Adrenal gland (tissue), 12 donors: ENCODE measurements around the gene SLC45A3. TPM values are rescaled to one million over a fixed set of nuclear protein-coding genes. Genes with fewer than 3 reads are reported as not detected.
A peak's percentile ranks its signal among the peaks of the same experiment; 100 is the strongest.

ENCODE experiments used
- DNase-seq, 7 donors: peaks; one replicate each; pipeline ENCODE4 v3.0.0-alpha.2; 2019 to 2020
- H3K27ac ChIP-seq, 5 donors: fragments of 200-600 bp; sonication (generic) in 4 of 5; 1 replicate in 3 of 5; 2 replicates in 2 of 5; pipeline versions ENCODE4 v1.5.1 to v1.8.0; 2016 to 2020; ENCODE audit warnings: mild to moderate bottlenecking in 1 of 5
- H3K27me3 ChIP-seq: fragments of 200-600 bp; 2 replicates; pipeline ENCODE4 v1.8.0; 2021
- H3K36me3 ChIP-seq, 2 donors: fragments of 200-600 bp; replicated peaks in 1 of 2; 1 replicate in 1 of 2; 2 replicates in 1 of 2; pipeline versions ENCODE4 v1.5.1 to v1.8.0; 2018 to 2022
- H3K4me1 ChIP-seq, 2 donors: fragments of 200-600 bp; replicated peaks in 1 of 2; 1 replicate in 1 of 2; 2 replicates in 1 of 2; pipeline versions ENCODE4 v1.5.1 to v1.8.0; 2018 to 2021
- H3K4me3 ChIP-seq, 4 donors: fragments of 200-600 bp; sonication (generic) in 3 of 4; one replicate each; pipeline ENCODE4 v1.5.1; 2016 to 2018
- H3K9me3 ChIP-seq, 3 donors: fragments of 200-600 bp; sonication (generic) in 1 of 3; replicated peaks in 1 of 3; 1 replicate in 2 of 3; 2 replicates in 1 of 3; pipeline versions ENCODE4 v1.5.1 to v1.8.0; 2016 to 2021
- POLR2A ChIP-seq, 2 donors: fragments of 450-650 bp; IDR thresholded peaks; one replicate each; pipeline ENCODE4 v1.6.1; 2017; ENCODE audit warnings: antibody characterized with exemption in 2 of 2, mild to moderate bottlenecking in 2 of 2, moderate library complexity in 1 of 2
- WGBS, 4 donors: extraction: QIAGEN DNeasy Blood & Tissue Kit in 2 of 4; methylation state at CpG; one replicate each; pipeline versions ENCODE4 v1.1.5 to v1.1.7; 2013 to 2017; 5-methylcytosine and 5-hydroxymethylcytosine counted together
- intact Hi-C, 2 donors: fragments of 100-400 bp; cut with DNase I; formaldehyde crosslinking; loops; one replicate each; pipeline versions ENCODE4 v1.14.1 to v1.15.0; 2022 to 2023
- polyA plus RNA-seq, 3 donors: library from polyadenylated mRNA; stranded (reverse); fragments of 200-250 nt in 2 of 3; fragments of 350-450 nt in 1 of 3; fragmentation: Illumina TruSeq in 1 of 3; extraction: RNeasy Lipid Tissue Mini Kit (QIAGEN cat#74804) in 1 of 3; gene quantifications; one replicate each; pipeline ENCODE4 v1.2.3, GENCODE V29; 2013 to 2014
- total RNA-seq, 9 donors: library from RNA; depleted of rRNA in 4 of 9; stranded (reverse); fragments of >200 nt in 4 of 9; fragments of 120-200 nt in 1 of 9; fragmentation: NEBNext Ultra II Directional in 1 of 9; extraction: Animal tissue kit (Norgen Biotek cat#: 25700) in 1 of 9; gene quantifications; one replicate each; pipeline versions ENCODE4 v1.1.0 to v1.2.4, GENCODE V29; 2013 to 2023
- TF ChIP-seq, protein P1 (sequence below), 6 experiments: fragments of 450-650 bp in 4 of 6; fragments of 200-600 bp in 2 of 6; sonication (generic) in 1 of 6; IDR thresholded peaks; 1 replicate in 5 of 6; 2 replicates in 1 of 6; pipeline versions ENCODE4 v1.5.1 to v1.8.0; 2016 to 2021; ENCODE audit warnings: antibody characterized with exemption in 6 of 6, mild to moderate bottlenecking in 2 of 6, moderate library complexity in 1 of 6
- donor health status: healthy with polysubstance abuse.
- donor health status: Bipolar disorder and iron deficiency.
- donor health status: DM: yes; HTN: yes; CAD: no.
- donor health status: DM: no; HTN: no; CAD: no.
- donor health status: DM: no; HTN: no; CAD: no.
- donor health status: DM: yes; HTN: yes; CAD: no.

SLC45A3 gene
- total and polyA plus RNA-seq, 12 donors, result 4.7 to 27.9 (median 8.9) TPM

DNA sequence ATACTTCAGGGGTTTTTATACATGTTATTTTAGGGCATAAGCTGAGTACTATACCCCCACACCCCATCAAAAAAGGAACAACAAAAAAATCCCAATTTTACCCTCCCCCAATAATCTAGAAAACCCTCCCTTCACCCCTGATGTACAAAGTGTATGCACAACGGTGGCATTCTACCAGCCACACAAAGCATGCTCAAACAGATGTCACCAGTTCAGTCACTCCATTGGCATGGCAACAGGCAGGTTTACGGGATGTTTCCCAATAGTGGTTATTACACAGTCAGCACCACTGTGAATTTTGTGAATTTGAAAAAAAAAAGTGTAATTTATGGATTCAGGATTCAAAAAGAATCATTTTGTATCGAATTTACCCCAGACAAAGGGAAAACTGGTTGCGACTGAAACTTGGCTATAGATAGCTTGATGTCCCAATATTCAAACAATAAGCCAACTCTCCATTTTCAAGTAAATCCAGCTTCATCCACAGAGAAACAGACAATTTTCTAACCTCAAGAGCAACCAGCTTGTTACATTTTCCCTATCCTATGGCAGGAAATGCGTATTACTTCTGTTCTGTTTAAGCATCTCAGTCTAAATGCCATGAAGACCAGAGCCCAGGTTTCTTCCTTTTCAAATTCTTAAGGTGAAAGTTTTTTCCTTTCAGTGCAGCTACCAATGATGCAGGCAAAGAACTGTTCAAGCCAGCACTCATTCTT lies 34.0 kb upstream of the SLC45A3 start:
- no peak overlapping the region for H3K27ac ChIP-seq
- intact Hi-C loops, result no loop called here
- 74 to 79% (median 77%) methylated on average over 5 of the region's 5 CpGs for WGBS, 4 donors
- no peak overlapping the region for H3K4me3 ChIP-seq
- DNase-seq, result peak in 2 of 7 donors; percentile 20 to 47
- TF ChIP-seq POLR2A (IDR thresholded peaks at IDR 0.05), result no peak
- TF ChIP-seq, protein P1, sequence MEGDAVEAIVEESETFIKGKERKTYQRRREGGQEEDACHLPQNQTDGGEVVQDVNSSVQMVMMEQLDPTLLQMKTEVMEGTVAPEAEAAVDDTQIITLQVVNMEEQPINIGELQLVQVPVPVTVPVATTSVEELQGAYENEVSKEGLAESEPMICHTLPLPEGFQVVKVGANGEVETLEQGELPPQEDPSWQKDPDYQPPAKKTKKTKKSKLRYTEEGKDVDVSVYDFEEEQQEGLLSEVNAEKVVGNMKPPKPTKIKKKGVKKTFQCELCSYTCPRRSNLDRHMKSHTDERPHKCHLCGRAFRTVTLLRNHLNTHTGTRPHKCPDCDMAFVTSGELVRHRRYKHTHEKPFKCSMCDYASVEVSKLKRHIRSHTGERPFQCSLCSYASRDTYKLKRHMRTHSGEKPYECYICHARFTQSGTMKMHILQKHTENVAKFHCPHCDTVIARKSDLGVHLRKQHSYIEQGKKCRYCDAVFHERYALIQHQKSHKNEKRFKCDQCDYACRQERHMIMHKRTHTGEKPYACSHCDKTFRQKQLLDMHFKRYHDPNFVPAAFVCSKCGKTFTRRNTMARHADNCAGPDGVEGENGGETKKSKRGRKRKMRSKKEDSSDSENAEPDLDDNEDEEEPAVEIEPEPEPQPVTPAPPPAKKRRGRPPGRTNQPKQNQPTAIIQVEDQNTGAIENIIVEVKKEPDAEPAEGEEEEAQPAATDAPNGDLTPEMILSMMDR (IDR thresholded peaks at IDR 0.05), result no peak
- H3K27me3 ChIP-seq, result no peaks in the 10 kb centered on the region
- peaks cover 0 to 6% of the 10 kb centered on the region in 2 donors for H3K4me1 ChIP-seq
- peaks cover 0 to 37% of the 10 kb centered on the region in 2 donors for H3K36me3 ChIP-seq
- no peaks in the 10 kb centered on the region for H3K9me3 ChIP-seq

DNA sequence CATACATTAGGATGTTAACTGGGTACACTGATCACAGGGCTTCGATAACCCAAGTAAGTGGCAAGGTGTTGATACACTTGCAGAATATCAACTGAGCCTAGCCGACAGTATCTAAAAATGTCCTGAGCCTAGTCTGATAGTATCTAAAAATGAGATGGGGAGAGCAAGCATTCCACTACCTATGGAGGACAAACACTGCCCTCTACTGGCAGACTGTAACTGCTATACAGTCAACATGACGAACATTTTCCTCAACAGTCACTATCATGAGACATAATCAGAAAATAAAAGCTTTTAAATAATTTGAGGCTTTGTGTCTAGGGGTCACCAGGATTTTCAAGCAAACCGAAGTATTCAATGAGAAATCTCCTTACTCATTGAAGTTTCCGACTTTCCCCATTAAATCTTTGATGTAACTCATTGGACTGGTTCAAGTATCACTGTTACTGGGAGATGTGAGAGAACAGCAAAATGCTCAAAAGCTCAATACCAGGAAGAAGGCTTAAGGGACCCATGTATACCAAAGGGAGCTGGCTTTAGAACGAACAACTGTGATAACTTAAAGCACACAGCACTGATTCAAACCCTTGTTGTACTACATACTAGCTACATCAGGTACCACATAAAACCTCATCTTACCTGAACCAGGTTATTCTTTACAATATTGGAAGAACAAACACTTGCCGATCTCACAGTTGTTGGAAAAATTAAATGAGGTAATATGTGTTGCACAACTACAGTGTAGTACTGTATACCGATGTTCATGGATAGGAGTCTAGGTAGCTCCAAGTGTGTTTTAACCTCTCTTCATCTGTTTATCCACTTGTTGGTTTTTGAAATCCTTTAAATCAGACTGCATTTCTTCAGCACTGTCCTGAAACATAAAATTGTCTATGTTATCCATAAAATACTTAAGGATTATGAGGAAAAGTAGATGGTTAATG lies 31.1 kb upstream of the SLC45A3 start:
- peak overlapping the region in 2 of 5 donors; percentile 1 to 44 for H3K27ac ChIP-seq
- H3K27me3 ChIP-seq, result no peaks in the 10 kb centered on the region
- peak; percentile 62 to 89 (median 83) for DNase-seq
- WGBS, 4 donors, result 38 to 46% (median 42%) methylated on average over 8 of the region's 8 CpGs
- peaks cover 0 to 9% of the 10 kb centered on the region in 2 donors for H3K4me1 ChIP-seq
- intact Hi-C loops, result no loop called here
- H3K4me3 ChIP-seq, result no peak overlapping the region
- peaks cover 0 to 13% of the 10 kb centered on the region in 2 donors for H3K36me3 ChIP-seq
- TF ChIP-seq, protein P1 (IDR thresholded peaks at IDR 0.05), result peak; percentile 84 to 91 (median 88)
- no peak for TF ChIP-seq POLR2A (IDR thresholded peaks at IDR 0.05)
- no peaks in the 10 kb centered on the region for H3K9me3 ChIP-seq

DNA sequence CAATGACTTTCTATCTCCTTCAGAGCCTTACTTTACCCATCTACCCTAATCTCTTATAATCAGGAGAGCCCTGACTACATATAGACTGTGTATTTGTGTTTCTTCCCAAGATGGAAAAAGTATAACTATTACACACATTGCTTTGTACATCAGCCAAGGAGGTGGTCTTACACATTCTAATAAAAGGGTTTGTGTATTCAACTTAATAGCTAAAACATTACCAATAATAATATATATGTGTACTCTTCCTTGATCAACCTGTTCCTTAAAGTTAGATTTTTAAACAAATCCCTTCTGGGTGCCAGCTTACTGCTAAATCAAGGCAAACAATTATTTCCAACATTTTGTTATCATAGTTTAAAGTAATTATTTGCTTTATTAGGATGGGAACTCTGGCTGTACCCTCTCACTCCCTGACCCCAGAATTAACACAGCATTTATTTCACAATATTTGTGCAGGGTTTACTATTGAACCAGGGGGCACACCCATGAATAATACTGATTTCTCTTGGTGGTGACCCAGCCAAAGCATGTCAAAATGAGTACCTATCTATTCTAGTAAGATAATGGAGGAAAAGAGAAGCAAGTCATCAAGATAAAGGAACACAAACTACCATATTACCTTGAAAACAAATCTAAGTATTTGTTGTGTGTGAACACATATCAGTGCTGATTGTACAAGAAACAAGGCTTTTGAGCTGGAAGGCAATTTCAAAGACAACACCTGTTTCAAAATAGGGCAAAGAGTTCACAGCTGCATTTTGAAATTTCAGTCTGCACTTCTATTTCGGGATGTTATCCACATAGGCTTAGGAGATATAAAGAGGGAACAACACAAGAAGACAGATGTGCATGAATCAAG lies 30.1 kb upstream of the SLC45A3 start:
- WGBS, 4 donors, result 55 to 73% (median 64%) methylated on average over 1 of the region's 1 CpG
- H3K27me3 ChIP-seq, result no peaks in the 10 kb centered on the region
- H3K27ac ChIP-seq, result no peak overlapping the region
- H3K36me3 ChIP-seq, result peaks cover 0 to 6% of the 10 kb centered on the region in 2 donors
- intact Hi-C loops, result no loop called here
- H3K9me3 ChIP-seq, result no peaks in the 10 kb centered on the region
- DNase-seq, result no peak
- peaks cover 0 to 10% of the 10 kb centered on the region in 2 donors for H3K4me1 ChIP-seq
- H3K4me3 ChIP-seq, result no peak overlapping the region
- no peak for TF ChIP-seq POLR2A (IDR thresholded peaks at IDR 0.05)
- TF ChIP-seq, protein P1 (IDR thresholded peaks at IDR 0.05), result no peak
